ENCODE data around the gene NPIPB2. TPM values are rescaled to one million over a fixed set of nuclear protein-coding genes. Genes with fewer than 3 reads are reported as not detected.

The NPIPB2 gene
- polyA plus RNA-seq, 2 of the 4 experiments (the other 2 are of a cell fraction) = 2.7 to 6.6 TPM

GRCh38 chr16:11966173-11966572 is 24.3 kb upstream of the NPIPB2 start:
- WGBS (ENCODE audit: missing lambda C conversion rate) = 82% methylated on average over 7 of the region's 7 CpGs
- Histone ChIP-seq H3K4me1 (no peaks in the 10 kb centered on the region), H3K4me2 (no peak overlapping the region), H3K9me3 (no peaks in the 10 kb centered on the region), H3K27ac (no peak overlapping the region), H3K4me3 (no peak overlapping the region)
- FAIRE-seq (no peak), ATAC-seq (no peak), DNase-seq (ENCODE audit: low read depth in 1 of 2, low spot score in 1 of 2) (no peak)
- no peak for TF ChIP-seq HDAC2 (IDR thresholded peaks at IDR 0.05)
- no peak for TF ChIP-seq JUNB (IDR thresholded peaks at IDR 0.05)
- TF ChIP-seq FOXS1 (CRISPR knock-in tag; IDR thresholded peaks at IDR 0.05) = no peak
- TF ChIP-seq EHMT2 (IDR thresholded peaks at IDR 0.05; ENCODE audit: low read depth) = no peak
- no peak for TF ChIP-seq ESRRA (IDR thresholded peaks at IDR 0.05; ENCODE audit: borderline replicate concordance, low read length)
- TF ChIP-seq CHD4 (IDR thresholded peaks at IDR 0.05; ENCODE audit: borderline replicate concordance) = no peak
- ChIA-PET POLR2A (no interaction called here), CTCF (interaction anchor here (1.9 to 3.8 kb wide), 2 partner anchors 17 to 101 kb away, joined by 6 to 27 read pairs; no protein-coding TSS in a partner anchor)

- POLR2A ChIA-PET = interaction anchor here (2.0 kb wide), 1 partner anchor 12 kb away, joined by 7 read pairs; the partner anchor contains the start of gene SNX29
- CTCF ChIA-PET = interaction anchor here (0.7 to 3.8 kb wide), 4 partner anchors 16 to 251 kb away, joined by 3 to 27 read pairs (median 5); no protein-coding TSS in a partner anchor
- Histone ChIP-seq H3K9me3 (no peaks in the 10 kb centered on the region), H3K4me3 (no peak within 1 kb of the TSS), H3K4me1 (no peaks in the 10 kb centered on the region), H3K27ac (no peak within 1 kb of the TSS), H3K4me2 (no peak within 1 kb of the TSS)
- ATAC-seq (no peak), FAIRE-seq (no peak), DNase-seq (ENCODE audit: low read depth in 1 of 2, low spot score in 1 of 2) (no peak)
- TF ChIP-seq FOXS1 (CRISPR knock-in tag; IDR thresholded peaks at IDR 0.05) (no peak), SMC3 (IDR thresholded peaks at IDR 0.05) (no peak), ESRRA (IDR thresholded peaks at IDR 0.05; ENCODE audit: borderline replicate concordance, low read length) (no peak), ZNF302 (CRISPR knock-in tag; IDR thresholded peaks at IDR 0.05) (no peak), POLR2A (IDR thresholded peaks at IDR 0.05; ENCODE audit: low read length) (no peak), CBX8 (IDR thresholded peaks at IDR 0.05) (no peak), RFX5 (IDR thresholded peaks at IDR 0.05) (no peak), CHD2 (IDR thresholded peaks at IDR 0.05; ENCODE audit: low read length, partially characterized antibody) (no peak), HMGXB4 (CRISPR knock-in tag; IDR thresholded peaks at IDR 0.05; ENCODE audit: borderline replicate concordance) (no peak)
- 69% methylated on average over 9 of the region's 9 CpGs for WGBS (ENCODE audit: missing lambda C conversion rate)
These were observed 23.1 kb upstream of the NPIPB2 start, which contains the start of gene TNFRSF17 for GRCh38 chr16:11964761-11965551. TSS of gene TNFRSF17 (plus strand) at chr16:11965210. CDS start at chr16:11965325, 115 bp downstream.

GRCh38 chr16:11963706-11964105 is 21.9 kb upstream of the NPIPB2 start:
- H3K4me1 ChIP-seq = no peaks in the 10 kb centered on the region
- no peak for DNase-seq (ENCODE audit: low read depth in 1 of 2, low spot score in 1 of 2)
- H3K9me3 ChIP-seq = no peaks in the 10 kb centered on the region
- no peak for FAIRE-seq
- POLR2A ChIA-PET = interaction anchor here (2.0 kb wide), 1 partner anchor 13 kb away, joined by 7 read pairs; the partner anchor contains the start of gene SNX29
- H3K4me3 ChIP-seq = no peak overlapping the region
- H3K27ac ChIP-seq = no peak overlapping the region
- 47% methylated on average over 4 of the region's 6 CpGs for WGBS (ENCODE audit: missing lambda C conversion rate)
- CTCF ChIA-PET = interaction anchor here (1.1 to 3.8 kb wide), 3 partner anchors 8 to 132 kb away, joined by 3 to 27 read pairs (median 4); no protein-coding TSS in a partner anchor
- ATAC-seq = no peak
- no peak overlapping the region for H3K4me2 ChIP-seq
- TF ChIP-seq REST (IDR thresholded peaks at IDR 0.05) (no peak), PBX3 (IDR thresholded peaks at IDR 0.05) (no peak), EHF (CRISPR knock-in tag; IDR thresholded peaks at IDR 0.05) (no peak), SMC3 (IDR thresholded peaks at IDR 0.05) (no peak), HMGXB4 (CRISPR knock-in tag; IDR thresholded peaks at IDR 0.05; ENCODE audit: borderline replicate concordance) (no peak), BCL3 (IDR thresholded peaks at IDR 0.05) (no peak), FOSB (CRISPR knock-in tag; IDR thresholded peaks at IDR 0.05) (no peak), NPAS2 (CRISPR knock-in tag; IDR thresholded peaks at IDR 0.05; ENCODE audit: borderline replicate concordance) (no peak), HEYL (CRISPR knock-in tag; IDR thresholded peaks at IDR 0.05) (no peak), SREBF2 (IDR thresholded peaks at IDR 0.05) (no peak), ZC3H11A (IDR thresholded peaks at IDR 0.05) (no peak), RARB (CRISPR knock-in tag; IDR thresholded peaks at IDR 0.05) (no peak), POLR2A (IDR thresholded peaks at IDR 0.05; ENCODE audit: low read length) (no peak), JUNB (IDR thresholded peaks at IDR 0.05) (no peak)
